Hematopoietic multipotent progenitor cell treated with erythropoietin and hydrocortisone succinate and interleukin-3 and kit ligand, for 17 days (in vitro differentiated cells): Measurements from ENCODE around the gene SPTA1.

ENCODE experiments used
- DNase-seq: peaks from one replicate; pipeline ENCODE4 v3.0.0-alpha.2; 2015; ENCODE audit warnings: low spot score

The SPTA1 gene

GRCh38 chr1:158570480-158570879 lies 116.0 kb downstream of the SPTA1 start, which contains the start of gene OR6P1:
TSS of gene OR6P1 (minus strand) at chr1:158570580. CDS start at chr1:158563604, 6,976 bp downstream.
- DNase-seq = no peak

- DNase-seq = no peak
These were observed 121.9 kb downstream of the SPTA1 start for GRCh38 chr1:158564608-158565007.

GRCh38 chr1:158563853-158564252 lies 122.7 kb downstream of the SPTA1 start:
- no peak for DNase-seq
